GM13977 (cell line): ENCODE data around the gene GUCD1.

ENCODE experiments used
- DNase-seq: peaks from one replicate; pipeline ENCODE4 v3.0.0; 2012; ENCODE audit warnings: low spot score
- in situ Hi-C: fragments of 300-500 bp; cut with MboI; formaldehyde crosslinking; loops from one replicate; pipeline ENCODE4 v1.12.0; 2022; ENCODE audit warnings: low sequenced_read_pairs, low pct_unique_long_range_greater_than_20kb, mixed read lengths, inconsistent platforms; ENCODE audit not compliant: unreplicated experiment
- TF ChIP-seq, protein P1 (sequence below): IDR thresholded peaks from 2 replicates; pipeline ENCODE4 v1.5.1; 2012; ENCODE audit warnings: mild to moderate bottlenecking, control low read depth; ENCODE audit not compliant: insufficient read depth; ENCODE audit errors: extremely low read depth, missing control alignments

The GUCD1 gene

GRCh38 chr22:24550902-24551435, 4.0 kb downstream of the GUCD1 start:
- no peak for DNase-seq
- TF ChIP-seq, protein P1, sequence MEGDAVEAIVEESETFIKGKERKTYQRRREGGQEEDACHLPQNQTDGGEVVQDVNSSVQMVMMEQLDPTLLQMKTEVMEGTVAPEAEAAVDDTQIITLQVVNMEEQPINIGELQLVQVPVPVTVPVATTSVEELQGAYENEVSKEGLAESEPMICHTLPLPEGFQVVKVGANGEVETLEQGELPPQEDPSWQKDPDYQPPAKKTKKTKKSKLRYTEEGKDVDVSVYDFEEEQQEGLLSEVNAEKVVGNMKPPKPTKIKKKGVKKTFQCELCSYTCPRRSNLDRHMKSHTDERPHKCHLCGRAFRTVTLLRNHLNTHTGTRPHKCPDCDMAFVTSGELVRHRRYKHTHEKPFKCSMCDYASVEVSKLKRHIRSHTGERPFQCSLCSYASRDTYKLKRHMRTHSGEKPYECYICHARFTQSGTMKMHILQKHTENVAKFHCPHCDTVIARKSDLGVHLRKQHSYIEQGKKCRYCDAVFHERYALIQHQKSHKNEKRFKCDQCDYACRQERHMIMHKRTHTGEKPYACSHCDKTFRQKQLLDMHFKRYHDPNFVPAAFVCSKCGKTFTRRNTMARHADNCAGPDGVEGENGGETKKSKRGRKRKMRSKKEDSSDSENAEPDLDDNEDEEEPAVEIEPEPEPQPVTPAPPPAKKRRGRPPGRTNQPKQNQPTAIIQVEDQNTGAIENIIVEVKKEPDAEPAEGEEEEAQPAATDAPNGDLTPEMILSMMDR = no peak
- in situ Hi-C loops = no loop called here

DNA sequence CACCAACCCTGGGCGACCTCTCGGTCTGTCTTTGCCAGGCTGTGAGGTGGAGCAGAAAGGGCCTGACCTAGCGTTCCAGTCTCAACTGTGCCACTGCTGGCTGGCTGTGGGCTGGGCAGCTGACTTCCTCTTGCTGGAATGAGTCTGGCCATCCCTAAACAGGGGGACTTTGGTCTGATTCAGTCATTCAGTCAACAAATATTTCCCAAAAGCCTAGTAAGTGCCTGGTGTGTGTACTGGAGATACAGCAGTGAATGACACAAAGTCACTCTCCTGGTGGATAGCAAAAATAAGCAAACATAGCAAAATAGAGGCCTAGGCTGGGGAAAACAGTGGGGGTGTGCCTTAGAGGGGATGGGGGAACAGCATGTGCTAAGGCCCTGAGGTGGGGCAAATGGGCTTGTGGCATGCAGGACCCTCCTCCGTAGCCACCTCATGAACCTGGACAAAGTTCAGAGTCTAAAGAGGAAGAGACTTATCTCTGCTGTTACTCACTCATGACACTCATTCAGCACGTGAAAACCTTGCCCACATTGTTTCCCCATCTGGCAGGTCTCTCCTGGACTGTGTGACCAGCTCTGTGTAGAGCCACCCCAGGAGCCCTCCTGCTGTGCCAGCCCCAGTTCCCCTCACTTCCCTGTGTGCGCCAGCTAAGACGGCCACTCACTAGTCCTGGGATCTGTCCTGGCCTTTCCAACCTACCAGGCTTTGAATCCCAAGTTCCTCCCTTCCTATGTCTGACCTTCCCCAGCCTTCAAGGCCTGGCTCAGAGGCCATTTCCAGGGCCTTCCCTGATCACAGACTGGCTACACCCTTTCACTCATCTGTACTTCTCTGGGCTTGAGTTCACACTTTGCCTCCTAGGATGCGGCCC, 4.7 kb downstream of the GUCD1 start:
- no peak for DNase-seq
- TF ChIP-seq, protein P1 = no peak
- in situ Hi-C loops = no loop called here

DNA sequence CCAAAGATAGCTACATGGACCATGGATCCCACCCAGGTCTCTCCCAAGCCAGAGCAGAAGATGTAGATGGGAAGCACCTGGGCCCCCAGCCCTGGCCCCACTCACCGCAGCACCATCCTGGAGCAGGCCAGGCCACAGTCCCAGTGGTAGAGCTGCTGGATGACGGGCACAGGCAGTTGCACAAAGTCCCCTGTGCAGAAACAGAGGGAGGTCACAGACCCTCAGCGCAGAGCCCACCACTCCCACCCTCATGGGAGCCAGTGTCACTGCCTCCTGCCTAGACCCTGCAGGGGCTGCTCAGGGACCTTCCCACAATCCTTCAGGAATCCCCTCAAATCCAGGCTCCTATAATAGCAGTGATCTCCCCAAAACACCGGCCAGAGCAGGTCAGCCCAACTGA, 6.1 kb downstream of the GUCD1 start:
- in situ Hi-C loops = no loop called here
- TF ChIP-seq, protein P1 = no peak

GRCh38 chr22:24543679-24544243, 11.2 kb downstream of the GUCD1 start:
- no peak for DNase-seq
- in situ Hi-C loops = no loop called here
- TF ChIP-seq, protein P1 = no peak

More for the DNA sequence above, 6.1 kb downstream of the GUCD1 start:
- no peak for DNase-seq

GRCh38 chr22:24543185-24543601, 11.7 kb downstream of the GUCD1 start:
- DNase-seq = no peak
- TF ChIP-seq, protein P1 = no peak
- in situ Hi-C loops = no loop called here

GRCh38 chr22:24542641-24543040, 12.3 kb downstream of the GUCD1 start:
- TF ChIP-seq, protein P1 = no peak
- in situ Hi-C loops = no loop called here
- no peak for DNase-seq
